Measurements from ENCODE around the gene POLR2C.
"Not testable (repeated sequence)": the region's sequence is repeated elsewhere in the genome, so short reads cannot be mapped to it uniquely, and the experiment has no call there.

Gene POLR2C

DNA sequence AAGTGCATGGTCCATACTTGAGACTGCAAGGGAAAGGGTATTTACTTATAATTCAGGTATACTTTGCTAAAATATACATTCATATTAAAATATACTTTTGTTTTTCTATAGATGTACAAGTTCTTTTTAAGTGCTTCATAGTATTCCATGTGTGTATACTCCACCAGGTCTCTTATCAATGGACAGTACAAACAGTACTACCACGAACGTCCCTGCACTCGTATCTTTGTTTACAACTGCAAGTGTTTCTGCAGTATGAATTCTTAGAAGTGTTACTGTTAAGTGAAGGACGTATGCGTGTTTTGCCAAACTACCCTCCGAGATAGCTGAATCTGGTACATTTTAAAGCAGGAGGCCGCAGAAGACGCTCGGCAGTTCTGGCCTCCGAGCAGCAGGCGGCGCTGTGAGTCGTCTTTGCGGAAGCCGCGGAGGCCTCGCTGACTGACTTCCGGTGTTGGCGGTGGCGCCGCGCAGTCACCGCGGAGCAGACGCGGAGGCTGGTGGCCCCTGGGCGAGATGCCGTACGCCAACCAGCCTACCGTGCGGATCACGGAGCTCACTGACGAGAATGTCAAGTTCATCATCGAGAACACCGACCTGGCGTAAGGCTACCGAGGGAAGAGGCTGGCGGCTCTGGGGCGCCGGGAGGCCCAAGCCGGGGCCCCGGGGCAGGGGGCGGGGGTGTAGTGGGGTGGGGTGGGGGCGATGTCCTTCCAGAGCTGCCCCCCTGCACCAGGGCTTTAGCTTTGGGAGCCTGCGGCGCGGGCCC, at the start of gene POLR2C:
POLR2C (plus strand) TSS at position 471 of the 769 bp plus-strand sequence; CDS start at position 517, 46 bp downstream.
- peak; percentile 90 to 93 for DNase-seq

DNA sequence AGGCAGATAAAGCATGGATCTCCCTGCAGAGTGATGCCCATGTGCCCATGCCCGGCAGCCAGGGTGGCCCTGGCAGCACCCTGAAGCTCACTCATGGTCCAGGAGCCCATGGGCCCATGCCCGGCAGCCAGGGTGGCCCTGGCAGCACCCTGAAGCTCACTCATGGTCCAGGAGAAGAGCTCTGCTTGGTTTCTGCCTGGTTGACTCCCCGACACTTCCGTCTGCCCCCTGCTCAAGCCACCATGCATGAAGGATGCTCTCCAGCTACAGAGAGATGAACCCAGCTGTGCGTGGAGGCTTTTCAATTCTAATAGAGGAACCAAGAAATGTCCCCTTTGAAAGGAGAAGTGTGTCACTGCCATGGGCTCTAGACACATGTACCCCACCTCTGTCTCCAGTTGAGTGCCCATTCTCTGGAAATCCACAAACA, 49.2 kb upstream of the POLR2C start:
- peak in 1 of 2 donors; percentile 65 for DNase-seq

DNA sequence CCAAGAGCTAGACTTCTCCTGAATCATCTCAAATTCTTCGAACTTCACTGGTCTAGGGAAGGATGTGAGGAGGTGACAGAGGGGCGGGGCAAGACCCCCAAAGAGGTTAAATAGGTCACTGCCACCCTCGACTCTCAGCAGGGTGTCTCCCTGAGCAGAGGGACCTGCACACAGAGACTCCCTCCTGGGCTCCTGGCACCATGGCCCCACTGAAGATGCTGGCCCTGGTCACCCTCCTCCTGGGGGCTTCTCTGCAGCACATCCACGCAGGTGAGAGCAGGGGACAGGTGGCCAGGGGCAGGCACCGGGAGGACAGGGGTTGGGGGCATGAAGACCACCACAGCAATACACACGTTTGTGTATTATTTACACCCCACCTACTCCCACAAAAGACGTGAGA, 48.7 kb upstream of the POLR2C start:
- no peak for DNase-seq

DNA sequence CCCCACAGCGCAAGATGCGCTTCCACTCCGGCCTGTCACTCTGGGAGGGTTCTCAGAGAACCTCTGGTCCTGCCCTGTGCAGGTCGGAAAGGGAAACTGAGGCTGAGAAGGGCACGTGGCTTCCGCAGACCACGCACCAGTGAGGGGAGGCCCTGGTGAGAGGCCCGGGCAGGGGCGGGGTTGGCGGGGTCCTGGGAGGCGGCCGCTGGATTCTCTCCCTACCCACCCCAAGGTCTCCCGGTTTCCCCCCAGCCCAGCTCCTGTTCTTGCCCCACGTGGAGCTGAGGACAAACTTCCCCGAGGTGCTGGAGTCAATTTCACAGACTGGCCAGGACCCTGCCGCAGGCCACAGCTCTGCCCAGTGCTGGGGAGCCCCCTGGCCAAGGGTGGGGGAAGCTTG, 46.4 kb upstream of the POLR2C start:
- DNase-seq = no peak

- no peak for DNase-seq
These were observed 43.0 kb upstream of the POLR2C start for GRCh38 chr16:57419506-57419905.

DNA sequence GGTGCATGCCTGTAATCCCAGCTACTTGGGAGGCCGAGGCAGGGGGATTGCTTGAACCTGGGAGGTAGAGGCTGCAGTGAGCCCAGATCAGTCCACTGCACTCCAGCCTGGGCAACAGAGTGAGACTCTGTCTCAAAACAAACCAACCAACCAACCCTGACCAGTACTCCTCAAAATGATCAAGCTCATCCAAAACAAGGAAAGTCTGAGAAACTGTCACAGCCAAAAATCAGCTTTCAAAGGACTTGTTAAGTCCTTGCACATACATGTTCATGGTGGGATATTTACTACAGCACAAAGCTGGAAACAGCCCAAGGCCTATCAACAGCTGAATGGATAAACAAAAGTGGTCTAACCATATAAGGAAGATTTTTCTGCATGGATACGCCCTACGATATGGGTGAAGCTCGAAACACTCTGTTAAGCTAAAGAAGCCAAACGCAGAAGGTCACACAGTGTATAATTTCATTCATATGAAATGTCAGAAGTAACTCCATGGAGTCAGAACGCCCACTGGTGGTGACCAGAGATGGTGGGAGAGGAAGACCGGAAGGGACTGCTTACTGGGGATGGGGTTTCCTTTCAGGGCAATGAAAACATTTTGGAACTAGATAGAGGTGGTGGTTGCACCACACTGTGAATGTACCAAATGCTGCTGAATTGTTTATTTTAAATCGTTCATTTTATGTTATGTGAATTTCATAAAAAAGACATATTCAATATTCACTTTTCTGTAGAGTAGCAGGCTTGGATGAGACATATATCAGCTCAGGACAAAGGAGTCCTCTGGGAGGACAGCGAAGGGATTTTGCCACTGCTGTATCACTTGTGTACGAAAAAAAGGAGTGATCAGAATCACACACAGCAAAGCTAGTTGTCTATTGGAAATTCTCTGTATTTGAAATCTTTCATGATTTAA, 40.2 kb upstream of the POLR2C start:
- no peak for DNase-seq

DNA sequence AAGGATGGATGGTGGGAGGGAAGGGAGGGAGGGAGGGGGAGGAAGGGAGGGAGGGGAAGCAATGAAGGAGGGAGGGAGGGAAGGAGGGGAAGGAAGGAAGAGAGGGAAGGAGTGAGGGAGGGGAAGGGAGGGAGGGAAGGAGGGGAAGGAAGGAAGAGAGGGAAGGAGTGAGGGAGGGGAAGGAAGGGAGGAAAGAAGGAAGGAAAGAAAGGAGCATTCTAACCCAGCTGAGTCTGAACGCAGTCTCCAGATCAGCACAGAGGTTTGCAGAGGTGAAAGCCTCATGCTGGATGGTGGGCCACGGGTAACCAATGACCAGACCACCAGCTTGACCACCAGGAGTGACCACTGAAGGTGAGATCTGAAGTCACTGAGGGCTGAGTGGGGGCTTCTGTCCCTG, 39.3 kb upstream of the POLR2C start:
- no peak for DNase-seq

DNA sequence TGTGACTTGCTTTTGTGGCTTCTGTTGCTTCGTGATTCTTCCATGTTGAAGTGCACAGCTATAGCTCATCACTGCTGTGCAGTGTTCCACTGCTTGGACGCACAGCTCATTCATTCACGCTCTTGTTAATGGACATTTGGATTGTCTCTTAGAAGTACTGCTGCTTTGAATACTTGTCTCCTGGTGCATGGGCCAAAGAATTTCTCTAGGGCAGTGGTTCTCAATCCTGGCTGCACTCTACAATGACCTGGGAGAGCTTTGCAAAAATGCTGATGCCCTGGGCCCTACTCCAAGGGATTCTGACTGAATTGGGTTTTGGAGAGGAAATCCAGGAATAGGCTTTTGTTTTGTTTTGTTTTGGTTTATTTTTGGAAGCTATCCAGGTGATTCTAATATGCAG, 37.9 kb upstream of the POLR2C start:
- no peak for DNase-seq

DNA sequence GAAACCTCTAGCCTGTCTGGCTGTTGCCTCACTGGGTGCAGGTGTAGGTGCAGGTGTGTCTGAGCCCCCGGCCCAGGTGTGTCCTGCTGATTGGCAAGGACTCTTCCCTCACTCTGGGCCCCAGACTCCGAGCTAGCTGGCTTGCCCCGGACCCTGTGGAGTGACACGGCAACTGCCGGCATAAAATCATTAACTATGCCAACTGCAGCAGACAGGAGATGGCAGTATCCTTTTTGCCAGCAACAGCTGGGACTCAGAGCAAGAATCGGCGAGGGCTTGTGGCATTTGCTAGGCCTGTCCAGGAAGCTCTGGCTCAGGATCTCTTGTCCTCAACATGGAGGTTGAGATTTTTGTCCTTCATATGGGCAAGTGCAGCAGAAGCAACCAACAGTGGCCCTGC, 36.1 kb upstream of the POLR2C start:
- no peak for DNase-seq

- no peak for DNase-seq
These were observed 35.2 kb upstream of the POLR2C start for GRCh38 chr16:57427307-57427706.

DNA sequence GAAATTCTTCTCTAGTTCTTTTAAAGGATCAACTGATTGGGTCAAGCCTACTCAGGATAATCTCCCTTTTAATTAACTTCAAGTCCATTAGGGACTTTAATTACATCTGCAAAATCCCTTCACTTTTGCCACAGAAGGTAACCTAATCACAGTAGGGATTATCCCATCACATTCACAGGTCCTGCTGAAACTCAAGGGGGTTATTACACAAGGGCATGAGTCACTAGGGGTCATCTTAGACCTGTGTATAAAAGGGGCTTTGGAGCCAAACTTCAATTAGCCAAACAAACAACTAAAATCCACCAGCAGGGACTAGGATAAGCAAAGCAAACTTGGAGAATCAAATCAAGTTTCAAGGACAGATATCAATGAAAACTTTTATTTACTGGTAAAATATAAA, 34.7 kb upstream of the POLR2C start:
- DNase-seq = no peak

DNA sequence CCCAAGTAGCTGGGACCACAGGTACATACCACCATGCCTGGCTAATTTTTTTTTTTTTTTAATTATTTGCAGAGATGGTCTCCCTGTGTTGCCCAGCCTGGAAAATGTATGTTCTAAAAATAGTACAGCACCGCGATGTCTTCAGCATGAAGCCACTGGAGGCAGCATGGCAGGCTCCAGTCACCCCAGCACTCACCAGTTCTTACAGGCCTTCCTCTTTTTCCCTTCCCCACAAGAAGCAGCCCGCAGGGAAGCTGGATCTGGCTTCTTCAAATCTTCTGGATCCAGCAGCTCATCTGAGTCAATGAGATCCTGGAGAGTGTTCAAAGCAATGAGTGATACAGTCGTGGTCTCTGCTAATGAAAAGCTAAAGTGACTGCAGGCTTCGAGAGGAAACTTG, 31.5 kb upstream of the POLR2C start:
- no peak for DNase-seq

- DNase-seq = no peak
These were observed 30.0 kb upstream of the POLR2C start for GRCh38 chr16:57432505-57432904.

DNA sequence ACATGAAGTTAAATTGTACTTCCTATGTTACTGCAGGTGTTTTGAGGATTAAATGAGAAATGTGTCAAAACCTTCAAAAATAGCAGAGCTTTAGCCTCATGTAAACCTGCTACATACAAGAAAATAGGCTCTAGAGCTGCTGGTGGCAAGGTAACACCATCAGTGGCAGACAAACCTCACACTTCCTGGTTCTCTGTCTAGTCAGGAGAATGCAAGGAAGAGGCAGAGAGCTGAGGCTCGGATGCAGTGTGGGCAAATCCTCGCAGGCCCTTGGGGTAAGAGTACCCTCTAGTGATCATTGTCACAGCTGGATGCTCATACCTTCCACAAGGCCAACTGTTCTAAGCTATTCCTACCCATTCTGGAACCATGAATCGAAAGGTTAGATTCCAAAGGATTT, 29.5 kb upstream of the POLR2C start:
- no peak for DNase-seq

DNA sequence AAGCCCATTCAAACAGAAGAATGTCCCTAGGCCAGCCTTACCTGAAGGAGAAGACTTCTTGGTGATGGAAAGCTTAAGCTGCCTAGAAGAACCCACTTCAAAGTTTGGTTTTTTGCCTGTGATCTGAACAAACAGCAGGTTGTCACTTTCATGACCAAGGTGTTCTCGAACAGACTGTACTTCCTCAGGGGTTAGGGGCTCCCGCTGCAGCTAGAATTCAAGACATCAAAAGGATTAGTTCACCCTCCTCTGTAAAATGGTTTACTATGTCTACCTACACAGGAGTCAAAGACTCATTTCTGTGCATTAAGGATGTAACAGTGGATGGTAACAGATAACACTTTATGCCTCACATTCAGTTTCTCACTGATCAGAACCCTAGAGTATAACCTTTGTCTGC, 28.5 kb upstream of the POLR2C start:
- DNase-seq = no peak

DNA sequence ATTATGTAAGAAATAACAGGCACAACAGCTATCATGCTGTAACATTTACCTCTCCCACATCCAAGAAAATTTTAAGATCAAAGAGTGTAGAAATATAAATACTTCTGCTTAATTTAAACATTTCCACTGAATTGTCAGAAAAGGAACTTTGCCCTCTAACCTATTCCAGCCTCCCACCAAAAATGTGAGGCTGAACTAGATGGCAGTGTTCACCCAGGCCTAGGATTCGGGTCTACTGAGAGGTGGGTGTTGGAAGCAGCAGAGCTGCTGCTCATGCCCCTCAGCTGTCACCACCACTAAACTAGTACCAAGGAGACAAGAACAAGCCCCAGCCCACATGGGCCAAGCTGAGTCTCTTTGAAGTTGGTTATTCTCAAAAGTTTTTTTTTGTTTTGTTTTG, 26.6 kb upstream of the POLR2C start:
- no peak for DNase-seq

DNA sequence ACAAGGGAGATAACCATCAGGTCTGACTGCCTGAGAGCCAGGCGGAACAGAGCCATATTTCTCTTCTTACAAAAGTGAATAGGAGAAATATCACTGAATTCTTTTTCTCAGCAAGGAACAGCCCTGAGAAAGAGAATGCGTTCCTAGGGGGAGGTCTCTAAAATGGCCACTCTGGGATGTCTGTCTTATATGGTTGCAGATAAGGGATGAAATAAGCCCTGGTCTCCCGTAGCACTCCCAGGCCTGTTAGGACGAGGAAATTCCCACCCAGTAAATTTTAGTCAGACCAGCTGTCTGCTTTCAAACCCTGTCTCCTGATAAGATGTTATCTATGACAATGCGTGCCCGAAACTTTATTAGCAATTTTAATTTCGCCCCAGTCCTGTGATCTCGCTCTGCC, 22.5 kb upstream of the POLR2C start:
- not testable (repeated sequence) for DNase-seq

- DNase-seq = not testable (repeated sequence)
These were observed 21.9 kb upstream of the POLR2C start for GRCh38 chr16:57440551-57440950.

DNA sequence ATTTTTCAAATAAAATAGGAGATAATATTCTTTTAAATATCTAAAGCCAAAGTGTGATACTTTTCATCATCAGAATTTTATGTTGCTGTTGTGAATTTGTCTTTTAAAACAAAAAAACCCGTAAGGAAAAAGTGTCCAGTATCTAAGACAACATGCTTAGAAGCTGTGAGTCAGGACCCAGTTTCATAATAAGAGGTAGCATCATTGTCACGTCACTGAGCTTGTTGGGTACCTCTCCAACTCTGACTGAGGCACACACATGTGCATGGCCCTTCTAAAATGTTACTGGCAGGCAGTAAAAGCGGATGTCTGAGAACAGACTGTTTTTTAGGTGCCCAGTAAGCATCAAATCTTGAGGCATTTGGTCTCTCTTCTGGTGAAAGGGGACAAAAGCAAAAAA, 17.8 kb upstream of the POLR2C start:
- DNase-seq = no peak

- DNase-seq = no peak
These were observed 17.0 kb upstream of the POLR2C start for GRCh38 chr16:57445510-57445909.

GRCh38 chr16:57446531-57447185, 15.8 kb upstream of the POLR2C start:
- DNase-seq = peak in 1 of 2 donors; percentile 45

DNA sequence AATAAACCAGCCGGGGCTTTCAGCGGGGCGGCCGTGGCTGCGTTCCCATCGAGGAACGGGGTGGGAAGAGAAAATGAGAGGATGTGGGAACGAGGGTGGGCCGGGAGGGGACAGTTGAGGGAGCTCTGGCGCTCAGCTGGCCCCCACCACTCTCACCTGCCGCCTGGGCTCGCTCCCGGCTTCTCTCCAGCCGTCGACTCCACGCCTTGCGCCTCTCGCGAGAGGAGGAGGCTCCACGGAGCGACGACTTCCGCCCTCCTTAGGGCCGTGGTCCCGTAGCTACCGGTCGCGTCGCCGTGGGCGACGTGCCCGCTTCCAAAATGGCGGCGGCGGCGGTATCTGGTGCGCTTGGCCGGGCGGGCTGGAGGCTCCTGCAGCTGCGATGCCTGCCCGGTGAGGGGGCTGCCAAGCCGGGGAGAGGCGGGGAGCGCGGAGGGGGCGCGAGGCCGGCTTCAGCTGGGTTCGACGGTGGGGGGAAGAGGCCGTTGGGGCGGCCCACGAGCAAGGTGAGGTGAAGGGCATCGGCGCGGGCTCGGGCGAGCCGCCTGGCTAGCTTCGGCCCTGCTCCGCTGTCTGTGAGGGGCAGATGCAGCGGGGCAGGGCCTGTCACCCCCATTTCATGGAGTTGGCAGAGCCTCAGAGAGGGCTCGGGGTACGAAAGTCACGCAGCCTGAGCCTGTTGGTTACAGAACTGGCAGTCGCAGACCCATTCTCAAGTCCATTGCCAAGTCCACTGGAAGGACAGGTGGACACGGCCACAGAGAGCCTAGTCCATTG, 15.1 kb upstream of the POLR2C start, which contains the start of the genes CIAPIN1 and COQ9:
CIAPIN1 (minus strand) TSS at position 200 of the 777 bp plus-strand sequence. CDS start 6,457 bp downstream, outside the sequence.
COQ9 (plus strand) TSS at position 294 of the 777 bp plus-strand sequence; CDS start at position 321, 27 bp downstream.
- DNase-seq = peak; percentile 93 to 94

All from CD4-positive, alpha-beta T cell treated with Interleukin-4 for 1 hour (primary cell).